GM21529 (cell line): ENCODE data around the gene SCN1B.
A peak's percentile ranks its signal among the peaks of the same experiment; 100 is the strongest.

ENCODE experiments used
- ATAC-seq: cut with Tn5 transposase; IDR thresholded peaks from one replicate; pipeline ENCODE4 v1.9.1; 2021; ENCODE audit not compliant: unreplicated experiment

The SCN1B gene

DNA sequence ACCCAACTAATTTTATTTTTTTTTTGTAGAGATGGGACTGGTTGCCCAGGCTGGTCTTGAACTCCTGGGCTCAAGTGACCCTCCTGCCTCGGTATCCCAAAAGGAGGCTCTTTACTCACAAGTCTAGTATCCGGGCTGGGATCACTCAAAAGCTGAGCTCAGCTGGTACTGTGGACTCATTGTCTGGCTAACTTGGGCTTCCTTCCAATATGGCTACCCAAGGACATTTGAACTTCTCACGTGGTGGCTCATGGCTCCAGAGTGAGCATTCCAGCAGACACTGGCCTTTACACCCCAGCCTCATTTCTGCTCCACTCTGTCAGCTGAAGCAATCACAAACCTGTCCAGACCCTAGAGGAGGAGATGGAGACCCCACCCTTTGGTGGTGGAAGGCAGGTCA lies 40.2 kb downstream of the SCN1B start:
- no peak for ATAC-seq

DNA sequence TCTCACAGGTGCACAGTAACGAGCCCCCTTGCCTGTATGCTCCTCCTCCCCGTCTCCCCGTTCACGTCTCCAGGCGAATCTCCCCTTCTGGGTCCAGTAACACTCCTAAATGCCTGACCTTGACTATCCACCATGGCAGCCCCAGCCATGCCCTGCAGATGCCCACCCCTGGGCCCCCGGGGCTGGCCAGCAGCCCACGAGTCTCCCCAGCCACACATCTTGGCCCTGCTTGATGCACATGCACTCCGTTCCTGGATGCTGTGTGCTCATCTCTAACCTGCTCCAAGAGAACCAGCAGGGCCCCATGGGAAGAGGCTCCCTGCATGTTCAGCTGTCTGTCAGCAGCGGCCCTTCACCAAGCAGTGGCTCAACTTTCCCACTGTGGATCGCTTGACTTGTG lies 43.2 kb downstream of the SCN1B start:
- ATAC-seq: no peak

DNA sequence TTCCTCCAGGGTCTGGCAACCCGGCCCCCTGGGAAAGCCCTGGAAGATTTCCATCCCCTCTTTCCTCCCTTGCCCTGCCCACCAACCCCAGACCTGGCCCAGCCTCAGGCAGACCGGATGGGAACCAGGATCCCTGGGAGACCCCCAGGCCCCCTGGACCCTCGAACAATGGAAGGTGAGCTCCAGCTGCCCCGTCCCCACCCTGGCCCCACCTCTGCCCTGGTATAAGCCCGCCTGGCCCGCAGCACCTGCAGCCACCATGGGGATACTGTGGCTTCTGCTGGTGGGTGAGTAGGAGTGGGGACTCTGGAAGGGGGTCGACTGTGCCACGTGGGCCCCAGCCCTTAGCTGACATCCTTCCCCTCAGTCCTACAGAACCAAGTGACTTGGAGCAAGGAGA lies 43.7 kb downstream of the SCN1B start:
- no peak for ATAC-seq

DNA sequence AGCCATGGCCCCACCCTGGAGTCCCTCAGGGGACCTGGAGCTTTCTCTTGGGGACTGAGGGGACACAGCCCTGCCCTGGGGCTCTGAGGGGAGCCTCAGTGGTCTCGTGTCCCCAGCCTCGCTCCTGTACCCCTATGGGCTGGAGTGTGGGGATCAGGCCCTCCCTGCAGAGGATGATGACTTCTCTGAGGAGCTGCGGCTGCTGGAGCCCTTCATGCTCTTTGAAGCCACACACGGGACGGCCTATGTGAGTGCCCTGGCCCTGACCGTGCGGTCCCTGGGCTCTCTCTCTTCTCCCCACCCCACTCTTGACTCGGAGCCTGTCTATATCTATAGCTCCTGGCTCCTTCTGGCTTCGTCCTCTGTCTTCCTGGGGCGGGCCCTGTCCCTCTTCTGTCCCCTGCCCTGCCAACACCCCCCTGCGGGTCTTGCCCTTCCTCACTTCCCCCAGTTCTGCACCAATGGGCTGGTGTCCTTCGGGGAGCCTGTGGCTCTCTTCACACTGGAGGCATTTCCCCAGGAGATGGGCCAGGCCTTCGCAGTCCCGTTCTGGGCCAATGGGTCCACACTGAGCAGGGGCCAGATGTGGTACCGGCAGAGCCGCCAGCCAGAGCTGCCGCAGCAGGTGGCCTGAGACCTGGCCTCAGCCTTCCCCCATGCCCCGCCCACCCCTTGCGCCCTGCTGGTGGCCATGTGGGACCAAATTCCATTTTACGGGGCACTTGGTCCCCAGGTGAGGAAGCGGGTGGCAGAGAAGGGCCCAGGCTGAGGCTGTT lies 44.3 kb downstream of the SCN1B start:
- ATAC-seq: no peak

- no peak for ATAC-seq
Measured at GRCh38 chr19:35075202-35076025, 45.1 kb downstream of the SCN1B start.

DNA sequence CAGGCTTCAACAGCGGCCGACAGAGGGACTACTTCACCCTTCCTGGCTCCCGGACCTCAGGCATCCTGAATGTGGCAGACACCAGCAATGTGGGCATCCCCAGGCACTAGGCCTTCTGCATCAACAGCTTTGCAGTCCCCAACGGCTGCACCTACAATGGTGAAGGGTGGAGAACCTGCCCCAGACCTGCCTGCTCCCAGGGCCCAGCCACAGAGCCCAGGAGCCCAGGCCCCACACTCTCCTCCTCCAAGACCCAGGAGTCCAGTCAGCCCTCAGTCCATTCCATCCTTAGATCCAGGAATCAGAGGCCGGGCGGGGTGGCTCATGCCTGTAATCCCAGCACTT lies 45.7 kb downstream of the SCN1B start:
- no peak for ATAC-seq

DNA sequence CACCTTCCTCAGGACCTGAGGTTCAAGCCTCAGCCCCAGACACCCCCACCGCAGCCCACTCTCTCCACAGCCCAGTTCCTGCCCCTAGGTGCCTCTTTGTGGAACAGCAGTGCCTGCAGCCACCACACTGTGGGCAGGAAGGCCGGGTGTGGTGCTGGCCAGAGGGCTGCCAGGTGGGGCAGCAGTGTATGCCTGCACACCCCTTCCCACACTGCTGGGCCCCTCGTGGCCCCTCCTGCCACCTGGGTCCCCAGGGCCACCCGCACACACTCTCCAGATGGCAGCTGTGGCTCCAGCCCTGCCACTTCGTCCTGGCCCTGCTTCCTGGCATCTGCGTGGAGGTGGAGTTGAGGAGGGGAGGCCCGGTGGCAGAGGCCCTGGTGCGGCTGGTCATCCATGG lies 46.4 kb downstream of the SCN1B start:
- ATAC-seq: no peak

- ATAC-seq: no peak
Measured at GRCh38 chr19:35077411-35078223, 47.3 kb downstream of the SCN1B start.

DNA sequence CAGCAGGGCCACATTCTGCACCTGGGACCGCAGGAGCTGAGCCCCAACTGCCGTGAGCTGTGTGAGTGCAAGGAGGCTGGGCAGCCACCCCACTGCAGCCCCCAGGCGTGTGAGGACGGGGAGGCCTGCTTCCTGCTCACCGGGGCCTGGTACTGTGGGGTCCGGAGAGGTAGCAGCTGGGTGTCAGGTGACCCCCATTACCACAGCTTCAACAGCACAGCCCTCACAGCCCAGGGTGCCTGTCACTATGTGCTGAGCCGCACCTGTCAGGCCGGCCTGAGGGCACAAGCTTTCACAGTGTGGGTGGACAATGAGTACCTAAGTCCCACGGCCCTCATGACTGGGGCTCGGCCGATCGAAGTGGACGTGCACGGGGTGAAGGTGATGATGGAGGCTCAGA lies 49.6 kb downstream of the SCN1B start:
- ATAC-seq: no peak

- no peak for ATAC-seq
Measured at GRCh38 chr19:35080613-35081170, 50.4 kb downstream of the SCN1B start.

DNA sequence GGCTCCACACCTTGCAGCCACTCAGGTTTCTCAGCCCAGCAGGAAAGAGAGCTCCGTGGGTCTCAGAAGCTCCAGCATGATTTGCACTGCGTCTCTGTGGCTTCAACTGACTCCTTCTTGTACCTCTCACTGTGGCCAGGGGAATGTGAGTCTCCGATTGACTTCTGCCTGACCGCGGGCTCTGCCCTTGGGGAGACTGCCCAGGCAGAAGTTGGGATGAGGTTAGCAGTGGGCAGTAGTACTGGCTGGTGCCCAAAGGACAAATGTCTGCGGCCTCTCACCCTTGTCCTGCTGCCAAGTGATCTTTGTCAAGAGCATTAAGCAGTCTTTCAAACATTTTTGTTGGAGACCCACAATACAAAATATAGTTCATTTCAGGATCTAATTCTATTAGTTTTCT lies 50.9 kb downstream of the SCN1B start:
- no peak for ATAC-seq

- ATAC-seq: no peak
Measured at GRCh38 chr19:35083691-35084508, 53.6 kb downstream of the SCN1B start.

DNA sequence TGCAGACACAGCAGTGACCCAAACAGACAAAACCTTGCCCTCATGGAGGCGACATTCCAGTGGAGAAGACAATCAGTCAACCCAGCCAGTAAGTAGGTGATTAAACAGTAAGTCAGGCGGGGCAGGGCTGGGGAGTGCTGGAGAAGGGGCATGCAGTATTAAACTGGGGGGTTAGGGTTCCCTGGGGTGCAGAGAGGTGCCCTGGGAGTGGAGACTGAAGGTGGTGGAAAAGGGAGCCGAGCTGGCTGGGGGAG lies 54.2 kb downstream of the SCN1B start:
- no peak for ATAC-seq

DNA sequence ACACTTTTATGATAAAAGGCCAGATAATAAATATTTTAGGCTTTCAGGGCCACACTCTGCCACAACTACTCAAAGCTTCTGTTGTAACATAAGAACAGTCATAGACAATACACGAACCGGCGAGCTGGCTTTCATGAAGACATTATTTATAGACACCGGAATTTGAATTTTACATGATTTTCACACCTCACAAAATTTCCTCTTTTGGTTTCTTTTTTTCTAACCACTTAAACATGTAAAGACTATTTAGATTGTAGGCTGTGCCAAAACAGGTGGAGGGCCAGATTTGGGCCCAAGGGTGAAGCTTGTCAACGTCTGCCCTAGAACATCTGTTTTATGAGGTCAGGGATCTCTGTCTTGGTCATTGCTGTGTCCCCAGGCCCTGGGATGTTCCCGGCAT lies 55.7 kb downstream of the SCN1B start:
- ATAC-seq: peak; percentile 44

- ATAC-seq: no peak
Measured at GRCh38 chr19:35086455-35086854, 56.2 kb downstream of the SCN1B start.

GRCh38 chr19:35087393-35087792 lies 57.1 kb downstream of the SCN1B start:
- no peak for ATAC-seq

DNA sequence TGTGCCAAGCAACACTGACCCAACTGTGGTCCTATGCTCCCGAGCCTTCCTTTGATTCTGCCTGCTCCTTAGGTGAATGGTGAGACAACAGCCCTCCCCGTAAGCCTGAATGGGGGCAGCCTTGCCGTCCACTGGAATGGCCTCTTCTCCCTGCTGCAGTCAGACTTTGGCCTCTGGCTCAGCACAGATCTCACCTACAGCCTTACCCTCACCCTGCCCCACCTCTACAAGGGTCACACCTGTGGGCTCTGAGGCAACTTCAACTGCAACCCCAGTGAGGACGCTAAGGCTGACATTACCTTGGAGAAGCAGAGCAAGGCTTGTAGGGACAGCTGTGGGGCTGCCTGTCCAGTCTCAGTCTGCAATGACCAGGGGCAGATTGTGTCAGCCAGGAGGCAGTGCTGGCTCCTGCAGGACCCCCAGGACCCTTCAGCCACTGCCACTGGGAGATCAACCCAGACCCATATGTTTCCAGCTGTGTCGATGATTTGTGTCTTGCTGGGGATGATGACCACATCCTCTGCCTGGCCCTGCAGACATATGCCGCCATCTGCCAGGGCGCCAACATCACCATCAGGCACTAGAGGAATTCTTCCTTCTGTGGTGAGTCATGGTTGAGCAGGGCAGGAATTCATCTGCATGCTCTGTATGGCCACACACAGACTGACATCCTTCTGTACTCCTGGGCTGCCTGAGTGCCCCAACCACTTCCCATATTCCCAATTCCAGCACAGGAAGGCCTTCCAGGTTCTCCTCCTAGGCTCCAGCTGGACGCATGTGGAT lies 58.1 kb downstream of the SCN1B start:
- ATAC-seq: no peak

GRCh38 chr19:35089554-35089953 lies 59.3 kb downstream of the SCN1B start:
- no peak for ATAC-seq
